PC-9 (cell line): ENCODE results near the gene DNM3. TPM values are rescaled to one million over a fixed set of nuclear protein-coding genes. Genes with fewer than 3 reads are reported as not detected.

ENCODE experiments used
- BruUV-seq: library from RNA; stranded (reverse); fragments of 400-500 nt; replicated peaks from 2 replicates; lab custom pipeline; 2021; lab: Mats Ljungman, UMichigan
- CTCF ChIA-PET: fragments of 300-600 bp; sonication (Branson Sonifier 250); formaldehyde crosslinking; loops from one replicate; lab custom pipeline; 2022; ENCODE audit warnings: antibody characterized with exemption; lab: Charles Lee
- POLR2A ChIA-PET: fragments of 300-600 bp; sonication (Branson Sonifier 250); formaldehyde crosslinking; loops from one replicate; lab custom pipeline; 2022; ENCODE audit warnings: antibody characterized with exemption; ENCODE audit not compliant: unreplicated experiment; lab: Charles Lee
- DNase-seq, 2 experiments: peaks; one replicate each; pipeline versions ENCODE4 v3.0.0 to v3.0.0-alpha.2; 2015 to 2022; ENCODE audit warnings: mixed read lengths in 1 of 2
- H2AFZ ChIP-seq: fragments of 200-600 bp; sonication (generic); 2 replicates; pipeline ENCODE4 v1.8.1; 2017; ENCODE audit warnings: antibody characterized with exemption
- H3F3A ChIP-seq: fragments of 200-600 bp; sonication (generic); 2 replicates; pipeline ENCODE4 v1.8.1; 2017; ENCODE audit warnings: antibody characterized with exemption, mild to moderate bottlenecking, low read depth; ENCODE audit not compliant: insufficient read depth
- H3K27ac ChIP-seq: fragments of 200-600 bp; sonication (generic); 2 replicates; pipeline ENCODE4 v1.6.1; 2016; ENCODE audit warnings: mixed run types
- H3K27me3 ChIP-seq: fragments of 200-600 bp; sonication (generic); 2 replicates; pipeline ENCODE4 v1.6.1; 2016; ENCODE audit warnings: low read depth, mixed run types; ENCODE audit not compliant: insufficient read depth
- H3K36me3 ChIP-seq: fragments of 200-600 bp; sonication (generic); 2 replicates; pipeline ENCODE4 v1.6.1; 2016; ENCODE audit warnings: low read depth, mixed run types
- H3K4me1 ChIP-seq: fragments of 200-600 bp; sonication (generic); replicated peaks from 2 replicates; pipeline ENCODE4 v1.6.1; 2016; ENCODE audit warnings: mixed run types; ENCODE audit not compliant: insufficient read depth
- H3K4me2 ChIP-seq: fragments of 200-600 bp; sonication (generic); 2 replicates; pipeline ENCODE4 v1.6.1; 2017; ENCODE audit warnings: mixed run types
- H3K4me3 ChIP-seq: fragments of 200-600 bp; sonication (generic); 2 replicates; pipeline ENCODE4 v1.6.1; 2016; ENCODE audit warnings: mixed run types
- H3K79me2 ChIP-seq: fragments of 200-600 bp; sonication (generic); 2 replicates; pipeline ENCODE4 v1.6.1; 2017; ENCODE audit warnings: low read depth, mixed run types
- H3K9me2 ChIP-seq: fragments of 200-600 bp; sonication (generic); 2 replicates; pipeline ENCODE4 v1.8.1; 2017; ENCODE audit warnings: mild to moderate bottlenecking; ENCODE audit not compliant: insufficient read depth
- H3K9me3 ChIP-seq: fragments of 200-600 bp; sonication (generic); 2 replicates; pipeline ENCODE4 v1.8.1; 2016; ENCODE audit warnings: low read depth; ENCODE audit not compliant: insufficient read depth
- H4K20me1 ChIP-seq: fragments of 200-600 bp; sonication (generic); 2 replicates; pipeline ENCODE4 v1.8.1; 2017; ENCODE audit not compliant: insufficient read depth
- EZH2 ChIP-seq: fragments of 200-600 bp; sonication (generic); IDR thresholded peaks from 2 replicates; pipeline ENCODE4 v1.8.0; 2017; ENCODE audit warnings: antibody characterized with exemption, low read depth
- intact Hi-C: fragments of 100-400 bp; cut with micrococcal nuclease; formaldehyde crosslinking; loops from one replicate; pipeline ENCODE4 v1.10.0; 2022; ENCODE audit not compliant: unreplicated experiment
- total RNA-seq: library from RNA; stranded (reverse); gene quantifications from 2 replicates; pipeline ENCODE4 v1.2.3, GENCODE V29; 2021
- TF ChIP-seq, protein P1 (sequence below): fragments of 200-600 bp; sonication (generic); conservative IDR thresholded peaks from 2 replicates; pipeline ENCODE4 v1.6.1; 2017; ENCODE audit warnings: mixed run types, antibody characterized with exemption, mild to moderate bottlenecking, moderate library complexity

Gene DNM3
- total RNA-seq, 1 experiment from 2014 or later: 1.7 TPM

GRCh38 chr1:172321451-172321850 is 480.2 kb downstream of the DNM3 start:
- Histone ChIP-seq H3K9me2 (no peaks in the 10 kb centered on the region), H3K79me2 (no peaks in the 10 kb centered on the region), H3K4me1 (peaks cover 9% of the 10 kb centered on the region), H3F3A (peaks cover 7% of the 10 kb centered on the region; the same call in 1 of the 2 replicates), H3K4me2 (no peak overlapping the region), H4K20me1 (no peaks in the 10 kb centered on the region), H2AFZ (no peak overlapping the region), H3K36me3 (no peaks in the 10 kb centered on the region), H3K27ac (no peak overlapping the region), H3K9me3 (no peaks in the 10 kb centered on the region), H3K27me3 (no peaks in the 10 kb centered on the region), H3K4me3 (no peak overlapping the region)
- TF ChIP-seq, protein P1, sequence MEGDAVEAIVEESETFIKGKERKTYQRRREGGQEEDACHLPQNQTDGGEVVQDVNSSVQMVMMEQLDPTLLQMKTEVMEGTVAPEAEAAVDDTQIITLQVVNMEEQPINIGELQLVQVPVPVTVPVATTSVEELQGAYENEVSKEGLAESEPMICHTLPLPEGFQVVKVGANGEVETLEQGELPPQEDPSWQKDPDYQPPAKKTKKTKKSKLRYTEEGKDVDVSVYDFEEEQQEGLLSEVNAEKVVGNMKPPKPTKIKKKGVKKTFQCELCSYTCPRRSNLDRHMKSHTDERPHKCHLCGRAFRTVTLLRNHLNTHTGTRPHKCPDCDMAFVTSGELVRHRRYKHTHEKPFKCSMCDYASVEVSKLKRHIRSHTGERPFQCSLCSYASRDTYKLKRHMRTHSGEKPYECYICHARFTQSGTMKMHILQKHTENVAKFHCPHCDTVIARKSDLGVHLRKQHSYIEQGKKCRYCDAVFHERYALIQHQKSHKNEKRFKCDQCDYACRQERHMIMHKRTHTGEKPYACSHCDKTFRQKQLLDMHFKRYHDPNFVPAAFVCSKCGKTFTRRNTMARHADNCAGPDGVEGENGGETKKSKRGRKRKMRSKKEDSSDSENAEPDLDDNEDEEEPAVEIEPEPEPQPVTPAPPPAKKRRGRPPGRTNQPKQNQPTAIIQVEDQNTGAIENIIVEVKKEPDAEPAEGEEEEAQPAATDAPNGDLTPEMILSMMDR: no peak
- no peak for TF ChIP-seq EZH2
- ChIA-PET POLR2A (no interaction called here), CTCF (no interaction called here)
- DNase-seq: no peak
- intact Hi-C loops: no loop called here
- no TSS peak for BruUV-seq

DNA sequence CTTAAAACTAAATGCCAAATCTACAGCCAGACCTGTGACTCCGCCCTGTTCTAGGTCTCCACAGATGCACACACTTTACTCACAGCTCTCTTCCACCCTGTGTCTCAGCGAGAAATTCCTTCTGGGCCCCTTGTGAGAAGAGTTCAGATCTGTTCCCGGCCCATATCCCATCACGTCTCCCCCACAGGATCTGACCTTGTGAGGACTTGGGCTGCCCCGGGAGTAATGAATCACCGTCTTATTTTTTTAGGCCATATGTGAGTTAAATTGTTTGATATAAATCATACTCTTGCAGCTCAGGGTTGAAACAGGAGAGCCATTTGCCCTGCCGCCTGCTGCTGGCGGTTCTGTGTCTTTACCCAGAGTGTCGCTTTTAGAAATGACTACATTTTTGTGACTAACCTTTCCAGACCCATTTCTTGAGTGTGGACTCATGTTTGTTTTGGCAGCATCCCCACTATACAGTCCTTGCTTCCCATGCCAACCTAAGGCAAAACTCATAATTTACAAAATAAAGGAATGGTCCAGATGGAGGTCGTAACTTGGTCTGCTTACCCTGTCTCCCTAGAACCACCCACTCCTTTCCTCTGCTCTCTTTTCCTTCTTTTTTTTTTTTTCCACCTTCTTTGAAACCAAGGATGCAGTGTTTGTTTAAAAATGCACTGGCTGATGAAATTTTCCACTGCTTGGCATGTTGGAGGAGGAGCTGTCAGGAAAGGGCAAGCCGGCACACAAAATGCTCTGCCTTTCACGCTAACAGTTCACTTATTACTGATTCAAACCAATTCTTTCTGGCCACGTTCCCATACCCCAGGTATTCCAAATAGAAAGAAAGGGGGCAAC is 481.1 kb downstream of the DNM3 start:
- peak in 1 of 2 experiments; percentile 45 for DNase-seq
- Histone ChIP-seq H3K27me3 (no peaks in the 10 kb centered on the region), H3K36me3 (no peaks in the 10 kb centered on the region), H3K79me2 (no peaks in the 10 kb centered on the region), H4K20me1 (no peaks in the 10 kb centered on the region), H3K4me1 (peaks cover 9% of the 10 kb centered on the region), H3K9me3 (no peaks in the 10 kb centered on the region), H3K4me3 (no peak overlapping the region), H3K4me2 (no peak overlapping the region), H2AFZ (no peak overlapping the region), H3F3A (peaks cover 7% of the 10 kb centered on the region; the same call in 1 of the 2 replicates), H3K9me2 (peaks cover 4% of the 10 kb centered on the region; the same call in 1 of the 2 replicates), H3K27ac (no peak overlapping the region)
- ChIA-PET CTCF (no interaction called here), POLR2A (interaction anchor here (0.5 to 0.6 kb wide), 2 partner anchors 110 to 157 kb away, joined by 5 to 19 read pairs; no protein-coding TSS in a partner anchor)
- TSS peak; percentile 47 for BruUV-seq
- no peak for TF ChIP-seq EZH2
- TF ChIP-seq, protein P1: no peak
- intact Hi-C loops: loop anchor here (1.0 kb wide), 1 partner anchor 77 kb away; no protein-coding TSS in a partner anchor

- Histone ChIP-seq H3K27ac (no peak overlapping the region), H3K36me3 (no peaks in the 10 kb centered on the region), H3K4me1 (peaks cover 9% of the 10 kb centered on the region), H3K4me3 (no peak overlapping the region), H3K9me2 (peaks cover 4% of the 10 kb centered on the region; the same call in 1 of the 2 replicates), H2AFZ (no peak overlapping the region), H4K20me1 (no peaks in the 10 kb centered on the region), H3K79me2 (no peaks in the 10 kb centered on the region), H3K4me2 (no peak overlapping the region), H3K9me3 (no peaks in the 10 kb centered on the region), H3K27me3 (no peaks in the 10 kb centered on the region), H3F3A (peaks cover 7% of the 10 kb centered on the region; the same call in 1 of the 2 replicates)
- TF ChIP-seq EZH2: no peak
- TF ChIP-seq, protein P1: no peak
- intact Hi-C loops: no loop called here
- no peak for DNase-seq
- BruUV-seq: no TSS peak
- ChIA-PET CTCF (no interaction called here), POLR2A (no interaction called here)
Measured at GRCh38 chr1:172323686-172324085, 482.4 kb downstream of the DNM3 start.
